ENCODE measurements around the gene FXN. TPM values are rescaled to one million over a fixed set of nuclear protein-coding genes. Genes with fewer than 3 reads are reported as not detected.
"Not testable (repeated sequence)": the region's sequence is repeated elsewhere in the genome, so short reads cannot be mapped to it uniquely, and the experiment has no call there.

FXN gene
- total RNA-seq, 1 experiment from 2014 or later = 24.1 TPM

GRCh38 chr9:69049094-69049493, 13.5 kb downstream of the FXN start (continued):
- TF ChIP-seq, protein P1, sequence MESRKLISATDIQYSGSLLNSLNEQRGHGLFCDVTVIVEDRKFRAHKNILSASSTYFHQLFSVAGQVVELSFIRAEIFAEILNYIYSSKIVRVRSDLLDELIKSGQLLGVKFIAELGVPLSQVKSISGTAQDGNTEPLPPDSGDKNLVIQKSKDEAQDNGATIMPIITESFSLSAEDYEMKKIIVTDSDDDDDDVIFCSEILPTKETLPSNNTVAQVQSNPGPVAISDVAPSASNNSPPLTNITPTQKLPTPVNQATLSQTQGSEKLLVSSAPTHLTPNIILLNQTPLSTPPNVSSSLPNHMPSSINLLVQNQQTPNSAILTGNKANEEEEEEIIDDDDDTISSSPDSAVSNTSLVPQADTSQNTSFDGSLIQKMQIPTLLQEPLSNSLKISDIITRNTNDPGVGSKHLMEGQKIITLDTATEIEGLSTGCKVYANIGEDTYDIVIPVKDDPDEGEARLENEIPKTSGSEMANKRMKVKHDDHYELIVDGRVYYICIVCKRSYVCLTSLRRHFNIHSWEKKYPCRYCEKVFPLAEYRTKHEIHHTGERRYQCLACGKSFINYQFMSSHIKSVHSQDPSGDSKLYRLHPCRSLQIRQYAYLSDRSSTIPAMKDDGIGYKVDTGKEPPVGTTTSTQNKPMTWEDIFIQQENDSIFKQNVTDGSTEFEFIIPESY (IDR thresholded peaks at IDR 0.05; ENCODE audit: extremely low read depth, insufficient replicate concordance, low read length) = no peak

GRCh38 chr9:69050936-69051335, 15.4 kb downstream of the FXN start:
- RAD21 ChIA-PET (ENCODE audit: low non-redundant PET in 1 of 2, low total read pairs in 2 of 2, uncharacterized antibody in 2 of 2, unreplicated experiment in 2 of 2); H3K79me2 ChIP-seq (ENCODE audit: insufficient read depth, low read length); BruUV-seq (replicated peaks); H3K27ac ChIP-seq (ENCODE audit: low read depth, low read length); ATAC-seq; H3K27me3 ChIP-seq (ENCODE audit: insufficient read depth, low read length); intact Hi-C loops (cut with micrococcal nuclease); H3K4me1 ChIP-seq (ENCODE audit: control insufficient read depth in 1 of 2, insufficient read depth in 2 of 2, low read length in 2 of 2); H3K4me2 ChIP-seq (ENCODE audit: low read length); POLR2A ChIA-PET; H3K9me2 ChIP-seq (ENCODE audit: insufficient read depth); H2AFZ ChIP-seq (ENCODE audit: low read depth, low read length, poor library complexity, severe bottlenecking); H3K9ac ChIP-seq (ENCODE audit: low read length); H3K9me3 ChIP-seq (ENCODE audit: control insufficient read depth in 1 of 2, insufficient read depth in 1 of 2, low read depth in 1 of 2, low read length in 2 of 2); H4K20me1 ChIP-seq (ENCODE audit: insufficient read depth); DNase-seq (ENCODE audit: low read depth, low spot score); H3K4me3 ChIP-seq (replicated peaks in 1 of 2; ENCODE audit: low read depth in 1 of 2, low read length in 2 of 2): not testable (repeated sequence)
- CTCF ChIA-PET = interaction anchor here (1.6 to 6.0 kb wide), 2 partner anchors 130 to 143 kb away, joined by 3 to 74 read pairs; no protein-coding TSS in a partner anchor
- peaks cover 7 to 14% of the 10 kb centered on the region in 2 experiments; a peak in 3 of 4 replicates for H3K36me3 ChIP-seq (ENCODE audit: control insufficient read depth in 1 of 2, insufficient read depth in 2 of 2, low read length in 2 of 2)

GRCh38 chr9:69054989-69055388, 19.4 kb downstream of the FXN start:
- Histone ChIP-seq H4K20me1 (ENCODE audit: insufficient read depth) (no peaks in the 10 kb centered on the region), H3K4me2 (ENCODE audit: low read length) (no peak overlapping the region), H2AFZ (ENCODE audit: low read depth, low read length, poor library complexity, severe bottlenecking) (no peak overlapping the region), H3K9ac (ENCODE audit: low read length) (no peak overlapping the region), H3K27ac (ENCODE audit: low read depth, low read length) (no peak overlapping the region), H3K4me1 (ENCODE audit: control insufficient read depth in 1 of 2, insufficient read depth in 2 of 2, low read length in 2 of 2) (no peaks in the 10 kb centered on the region), H3K79me2 (ENCODE audit: insufficient read depth, low read length) (peaks cover 6% of the 10 kb centered on the region; the same call in 1 of the 2 replicates), H3K9me3 (ENCODE audit: control insufficient read depth in 1 of 2, insufficient read depth in 1 of 2, low read depth in 1 of 2, low read length in 2 of 2) (no peaks in the 10 kb centered on the region), H3K9me2 (ENCODE audit: insufficient read depth) (no peaks in the 10 kb centered on the region), H3K4me3 (replicated peaks in 1 of 2; ENCODE audit: low read depth in 1 of 2, low read length in 2 of 2) (no peak overlapping the region), H3K36me3 (ENCODE audit: control insufficient read depth in 1 of 2, insufficient read depth in 2 of 2, low read length in 2 of 2) (peaks cover 7% of the 10 kb centered on the region in 2 experiments; a peak in 3 of 4 replicates), H3K27me3 (ENCODE audit: insufficient read depth, low read length) (no peaks in the 10 kb centered on the region)
- CTCF ChIA-PET = interaction anchor here (1.2 to 6.0 kb wide), 3 partner anchors 135 to 183 kb away, joined by 3 to 74 read pairs (median 7); no protein-coding TSS in a partner anchor
- no TSS peak for BruUV-seq (replicated peaks)
- intact Hi-C loops (cut with micrococcal nuclease) = loop anchor here (1.0 kb wide), 2 partner anchors 66 to 138 kb away; no protein-coding TSS in a partner anchor
- POLR2A ChIA-PET = no interaction called here
- DNase-seq (ENCODE audit: low read depth, low spot score) (no peak), ATAC-seq (no peak)
- RAD21 ChIA-PET (ENCODE audit: low non-redundant PET in 1 of 2, low total read pairs in 2 of 2, uncharacterized antibody in 2 of 2, unreplicated experiment in 2 of 2) = no interaction called here
- TF ChIP-seq SRF (IDR thresholded peaks at IDR 0.05; ENCODE audit: low read depth) (no peak), SIN3A (IDR thresholded peaks at IDR 0.05; ENCODE audit: low read depth) (no peak), EGR1 (IDR thresholded peaks at IDR 0.05; ENCODE audit: low read depth) (no peak), ELF1 (IDR thresholded peaks at IDR 0.05; ENCODE audit: borderline replicate concordance, low read depth) (no peak), CBX3 (IDR thresholded peaks at IDR 0.05; ENCODE audit: low read depth) (no peak), POLR2AphosphoS5 (IDR thresholded peaks at IDR 0.05; ENCODE audit: low read depth, low read length) (no peak), EZH2phosphoT487 (IDR thresholded peaks at IDR 0.05; ENCODE audit: borderline replicate concordance) (no peak), EZH2 (IDR thresholded peaks at IDR 0.05) (no peak), CEBPB (IDR thresholded peaks at IDR 0.05; ENCODE audit: low read depth) (no peak), JUND (IDR thresholded peaks at IDR 0.05) (no peak), ATF3 (IDR thresholded peaks at IDR 0.05) (no peak)
- TF ChIP-seq, protein P2, sequence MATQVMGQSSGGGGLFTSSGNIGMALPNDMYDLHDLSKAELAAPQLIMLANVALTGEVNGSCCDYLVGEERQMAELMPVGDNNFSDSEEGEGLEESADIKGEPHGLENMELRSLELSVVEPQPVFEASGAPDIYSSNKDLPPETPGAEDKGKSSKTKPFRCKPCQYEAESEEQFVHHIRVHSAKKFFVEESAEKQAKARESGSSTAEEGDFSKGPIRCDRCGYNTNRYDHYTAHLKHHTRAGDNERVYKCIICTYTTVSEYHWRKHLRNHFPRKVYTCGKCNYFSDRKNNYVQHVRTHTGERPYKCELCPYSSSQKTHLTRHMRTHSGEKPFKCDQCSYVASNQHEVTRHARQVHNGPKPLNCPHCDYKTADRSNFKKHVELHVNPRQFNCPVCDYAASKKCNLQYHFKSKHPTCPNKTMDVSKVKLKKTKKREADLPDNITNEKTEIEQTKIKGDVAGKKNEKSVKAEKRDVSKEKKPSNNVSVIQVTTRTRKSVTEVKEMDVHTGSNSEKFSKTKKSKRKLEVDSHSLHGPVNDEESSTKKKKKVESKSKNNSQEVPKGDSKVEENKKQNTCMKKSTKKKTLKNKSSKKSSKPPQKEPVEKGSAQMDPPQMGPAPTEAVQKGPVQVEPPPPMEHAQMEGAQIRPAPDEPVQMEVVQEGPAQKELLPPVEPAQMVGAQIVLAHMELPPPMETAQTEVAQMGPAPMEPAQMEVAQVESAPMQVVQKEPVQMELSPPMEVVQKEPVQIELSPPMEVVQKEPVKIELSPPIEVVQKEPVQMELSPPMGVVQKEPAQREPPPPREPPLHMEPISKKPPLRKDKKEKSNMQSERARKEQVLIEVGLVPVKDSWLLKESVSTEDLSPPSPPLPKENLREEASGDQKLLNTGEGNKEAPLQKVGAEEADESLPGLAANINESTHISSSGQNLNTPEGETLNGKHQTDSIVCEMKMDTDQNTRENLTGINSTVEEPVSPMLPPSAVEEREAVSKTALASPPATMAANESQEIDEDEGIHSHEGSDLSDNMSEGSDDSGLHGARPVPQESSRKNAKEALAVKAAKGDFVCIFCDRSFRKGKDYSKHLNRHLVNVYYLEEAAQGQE (IDR thresholded peaks at IDR 0.05; ENCODE audit: low read depth) = no peak
- TF ChIP-seq, protein P3, sequence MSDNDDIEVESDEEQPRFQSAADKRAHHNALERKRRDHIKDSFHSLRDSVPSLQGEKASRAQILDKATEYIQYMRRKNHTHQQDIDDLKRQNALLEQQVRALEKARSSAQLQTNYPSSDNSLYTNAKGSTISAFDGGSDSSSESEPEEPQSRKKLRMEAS (IDR thresholded peaks at IDR 0.05) = no peak

All from HCT116 (cell line).